GM18507 (cell line): Measurements from ENCODE around the gene CEP112.

ENCODE experiments used
- DNase-seq: peaks from one replicate; pipeline ENCODE4 v3.0.0; 2011; ENCODE audit warnings: low read depth; ENCODE audit not compliant: insufficient read length; ENCODE audit errors: extremely low spot score
- FAIRE-seq: peaks from 2 replicates; lab custom pipeline; 2011; peaks lifted over from hg19 to GRCh38; lab: Jason Lieb, UNC

Gene CEP112

DNA sequence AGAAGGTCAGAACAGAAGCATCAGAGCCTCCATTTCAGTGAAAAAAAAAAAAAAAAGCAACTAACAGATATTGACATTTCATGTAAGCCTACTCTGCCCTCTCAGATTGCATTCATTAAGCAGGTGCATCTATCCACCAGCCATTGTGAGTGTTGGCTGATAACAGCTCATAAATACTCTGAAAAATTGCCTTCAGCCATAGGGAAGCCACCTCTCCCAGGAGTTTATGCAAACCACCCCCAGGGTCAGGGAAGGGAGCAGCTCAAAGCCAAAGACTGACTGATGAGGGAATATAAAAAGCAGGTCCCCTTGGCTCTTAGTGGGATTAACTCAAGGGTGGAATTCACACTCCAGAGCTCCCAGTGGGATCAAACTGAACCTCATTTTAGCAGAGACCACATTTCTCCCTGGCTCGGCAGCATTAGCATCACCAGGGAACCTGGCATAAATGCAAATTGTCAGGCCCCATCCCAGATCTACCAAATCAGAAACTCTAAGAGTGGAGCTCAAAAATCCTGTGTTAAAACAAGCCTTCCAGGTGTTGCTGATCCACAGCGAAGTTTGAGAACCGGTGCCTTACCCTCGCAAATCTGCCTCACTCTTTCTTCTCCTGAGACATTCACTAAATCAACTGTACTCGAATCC is 23.1 kb upstream of the CEP112 start:
- FAIRE-seq (no peak), DNase-seq (no peak)

DNA sequence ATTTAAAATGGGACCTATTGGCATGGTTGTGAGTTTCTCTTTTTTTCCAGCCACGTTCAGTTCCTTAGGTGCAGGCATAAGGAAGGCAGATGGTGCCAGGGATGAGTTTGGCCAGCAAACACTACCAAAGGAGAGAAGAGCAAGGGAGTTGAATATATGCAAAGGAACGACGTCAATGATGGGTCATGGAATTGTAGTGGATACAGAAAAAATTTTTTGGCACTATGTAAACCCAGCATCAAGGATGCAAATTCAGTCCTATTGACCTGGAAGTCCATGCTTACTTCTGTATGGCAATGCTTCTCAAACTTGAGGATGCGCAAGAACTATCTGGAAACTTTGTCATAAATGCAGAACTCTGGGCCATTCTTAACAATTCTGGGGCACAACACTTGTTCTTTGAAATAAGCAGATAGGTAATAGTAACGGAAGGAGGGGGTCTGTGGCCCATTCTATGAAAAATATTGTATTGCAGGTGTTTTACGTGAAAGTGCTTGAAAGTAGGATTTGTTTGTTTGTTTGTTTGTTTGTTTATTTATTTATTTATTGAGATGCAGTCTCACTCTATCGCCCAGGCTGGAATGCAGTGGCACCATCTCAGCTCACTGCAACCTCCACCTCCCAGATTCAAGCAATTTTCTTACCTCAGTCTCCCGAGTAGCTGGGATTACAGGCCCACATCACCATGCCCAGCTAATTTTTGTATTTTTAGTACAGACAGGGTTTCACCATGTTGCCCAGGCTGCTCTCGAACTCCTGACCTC is 19.3 kb upstream of the CEP112 start:
- no peak for DNase-seq
- no peak for FAIRE-seq

DNA sequence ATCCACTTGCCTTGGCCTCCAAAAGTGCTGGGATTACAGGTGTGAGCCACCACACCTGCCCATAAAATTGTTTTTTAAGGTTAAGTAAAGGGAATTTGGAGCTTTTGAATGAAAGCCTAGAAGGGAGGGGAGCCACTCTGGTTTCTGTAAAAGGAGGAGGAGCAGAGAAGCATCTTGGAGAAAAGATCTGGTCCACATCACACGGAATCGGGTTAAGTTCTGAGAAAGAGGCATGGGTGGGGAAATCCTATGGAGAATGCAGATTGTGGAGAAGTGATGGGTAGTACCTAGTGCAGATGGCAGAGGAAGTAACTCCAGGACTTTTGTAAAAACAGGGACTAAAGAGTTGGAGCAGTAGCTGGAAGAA is 18.3 kb upstream of the CEP112 start:
- DNase-seq (no peak), FAIRE-seq (no peak)

DNA sequence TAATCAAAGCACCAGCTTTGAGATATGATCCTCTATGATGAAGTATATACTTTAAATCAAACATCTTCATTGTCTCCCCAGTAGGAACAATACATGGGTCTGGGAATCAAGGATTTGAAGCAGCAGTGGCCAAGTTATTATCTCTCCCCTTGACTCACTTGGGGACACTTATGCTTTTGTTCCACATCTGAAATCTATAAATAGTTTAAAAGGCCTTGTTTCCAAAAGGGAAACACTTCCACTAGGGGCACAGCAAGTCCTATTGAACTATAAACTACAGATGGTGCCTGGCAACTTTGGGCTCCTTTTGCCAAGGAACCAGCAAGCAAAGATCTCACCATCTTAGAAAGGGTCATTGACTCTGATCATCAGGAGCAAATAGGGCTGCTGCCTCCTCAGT is 16.0 kb upstream of the CEP112 start:
- DNase-seq (no peak), FAIRE-seq (no peak)

DNA sequence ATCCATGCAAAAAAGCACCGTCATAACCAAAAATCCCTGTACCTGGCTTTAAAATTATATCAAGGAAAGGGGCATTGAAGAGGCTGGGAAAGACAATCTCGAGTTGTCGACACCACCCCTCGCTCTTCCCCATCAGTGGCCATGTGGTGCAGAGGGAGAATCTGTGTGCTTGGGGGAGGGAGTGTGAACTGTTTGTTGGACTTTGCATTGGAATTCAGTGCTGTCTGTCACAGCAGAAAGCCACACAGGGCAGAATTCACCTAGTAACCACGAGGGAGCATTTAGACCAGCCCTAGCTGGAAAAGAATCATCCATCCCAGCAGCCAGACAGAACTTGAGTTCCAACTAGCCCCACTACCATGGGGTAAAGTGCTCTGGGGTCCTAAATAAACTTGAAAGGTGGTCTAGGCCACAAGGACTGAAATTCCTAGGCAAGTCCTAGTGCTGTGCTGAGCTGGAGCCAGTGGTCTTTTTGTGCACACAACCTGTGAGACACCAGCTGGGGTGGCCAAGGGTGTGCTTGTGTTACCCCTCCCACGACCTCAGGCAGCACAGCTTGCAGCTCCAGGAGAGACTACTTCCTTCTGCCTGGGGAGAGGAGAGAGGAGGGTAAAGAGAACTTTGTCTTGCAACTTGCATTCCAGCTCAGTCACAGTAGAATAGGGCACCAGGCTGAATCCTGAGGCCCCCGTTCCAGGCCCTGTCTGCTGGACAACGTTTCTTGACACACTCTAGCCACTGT is 11.5 kb upstream of the CEP112 start:
- FAIRE-seq (no peak), DNase-seq (no peak)

DNA sequence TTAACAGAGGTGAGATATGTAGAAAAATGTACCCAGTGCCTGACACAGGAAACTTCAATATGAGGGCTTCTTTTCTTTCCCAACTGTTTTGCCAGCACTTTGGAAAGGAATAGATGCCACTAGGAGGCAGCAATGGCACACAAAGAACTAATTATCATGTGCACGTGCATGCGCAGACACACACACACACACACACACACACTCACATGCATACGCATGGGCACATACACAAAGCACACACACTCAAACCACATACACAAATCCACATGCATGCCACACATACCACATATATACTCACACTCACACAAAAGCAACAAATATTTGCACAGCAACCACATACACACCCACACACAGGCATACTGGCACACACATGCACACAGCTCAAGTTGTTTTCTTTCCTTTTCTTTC is 8.8 kb upstream of the CEP112 start:
- DNase-seq = no peak
- no peak for FAIRE-seq

DNA sequence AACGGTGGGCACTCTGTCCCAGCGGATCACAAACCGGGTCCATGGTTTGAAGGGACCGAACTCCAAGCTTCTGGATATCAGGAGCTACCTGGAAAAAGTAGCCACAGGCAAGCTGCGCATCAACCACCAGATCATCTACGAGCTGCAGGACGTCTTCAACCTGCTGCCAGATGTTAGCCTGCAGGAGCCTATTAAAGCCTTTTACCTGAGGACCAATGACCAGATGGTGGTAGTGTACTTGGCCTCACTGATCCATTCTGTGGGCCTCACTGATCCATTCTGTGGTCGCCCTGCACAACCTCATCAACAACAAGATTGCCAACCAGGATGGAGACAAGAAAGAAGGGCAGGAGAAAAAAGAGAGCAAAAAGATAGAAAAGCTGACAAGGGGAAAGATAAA is 6.3 kb upstream of the CEP112 start:
- FAIRE-seq (no peak), DNase-seq (no peak)

DNA sequence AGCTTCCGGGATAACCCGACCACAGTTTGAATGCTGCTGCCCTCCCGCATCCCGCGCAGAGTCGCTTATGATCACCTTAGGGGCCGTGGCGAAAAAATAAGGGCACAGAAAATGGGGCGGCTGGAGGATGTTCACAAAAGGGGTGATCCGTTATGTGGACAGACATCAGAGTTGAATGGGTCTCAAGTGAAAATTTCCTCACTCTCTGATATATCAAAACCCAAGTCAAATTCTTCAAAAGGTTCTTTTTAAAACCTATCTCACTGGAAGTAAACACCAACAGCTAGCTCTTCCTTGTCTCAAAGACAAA is 400 bp upstream of the CEP112 start:
- FAIRE-seq = no peak
- DNase-seq = no peak

DNA sequence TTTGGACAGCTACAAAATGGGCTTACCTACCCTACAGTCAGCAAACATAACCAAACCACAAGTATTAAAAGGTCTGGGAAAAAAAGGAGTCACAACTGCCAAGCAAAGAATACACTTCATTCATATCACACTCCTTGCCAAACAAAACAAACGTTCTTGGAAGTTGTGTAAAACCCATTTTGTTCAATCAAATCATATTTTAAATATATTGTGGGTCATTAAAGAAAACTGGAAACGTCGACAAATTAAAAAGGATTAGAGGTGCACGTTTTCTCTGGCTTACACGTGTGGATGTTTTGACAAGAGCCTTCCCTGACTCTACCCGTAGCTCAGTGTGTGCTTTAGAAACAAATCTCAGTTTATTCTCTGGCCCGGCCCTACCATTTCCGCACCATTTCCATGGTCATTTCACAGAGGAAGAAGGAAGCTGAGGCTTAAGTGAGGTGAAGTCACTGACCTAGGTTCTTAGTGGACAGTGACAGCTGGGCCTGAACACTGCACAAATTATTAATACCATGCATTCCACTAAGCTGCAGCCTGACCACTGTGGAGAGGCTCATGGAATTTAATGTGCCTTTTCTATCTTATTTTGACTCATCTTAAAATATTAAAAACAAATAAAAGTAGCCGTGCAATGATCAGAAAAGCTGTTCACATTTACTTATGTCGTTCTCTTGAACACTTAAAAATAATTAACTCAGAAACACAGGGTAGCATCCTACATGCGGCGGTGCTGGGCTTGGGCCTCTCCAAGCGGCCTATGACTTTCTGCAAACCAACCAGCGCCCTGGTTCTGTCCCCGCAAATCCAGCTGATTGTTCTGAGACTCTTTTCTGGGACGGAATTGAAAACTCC is 968 bp downstream of the CEP112 start:
- no peak for DNase-seq

DNA sequence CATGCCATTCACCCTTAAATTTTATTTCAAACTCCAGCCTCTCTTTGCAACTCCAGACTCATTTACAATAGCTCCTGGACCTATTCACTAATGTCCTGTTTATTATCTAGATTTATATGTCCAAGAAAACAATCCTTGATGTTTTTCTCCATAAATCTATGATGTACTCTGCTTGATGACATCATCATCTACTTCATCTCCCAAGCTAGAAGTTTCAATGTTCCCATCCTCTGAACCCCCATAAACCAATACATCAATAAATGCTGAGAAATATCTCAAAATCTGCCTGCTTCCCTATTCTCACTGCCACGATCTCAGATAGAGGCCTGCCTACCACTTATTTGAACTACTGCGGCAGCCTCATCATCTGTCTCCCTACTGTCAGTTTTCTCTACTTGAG is 4.2 kb downstream of the CEP112 start:
- no peak for FAIRE-seq

More for the DNA sequence above, 968 bp downstream of the CEP112 start:
- FAIRE-seq = no peak

DNA sequence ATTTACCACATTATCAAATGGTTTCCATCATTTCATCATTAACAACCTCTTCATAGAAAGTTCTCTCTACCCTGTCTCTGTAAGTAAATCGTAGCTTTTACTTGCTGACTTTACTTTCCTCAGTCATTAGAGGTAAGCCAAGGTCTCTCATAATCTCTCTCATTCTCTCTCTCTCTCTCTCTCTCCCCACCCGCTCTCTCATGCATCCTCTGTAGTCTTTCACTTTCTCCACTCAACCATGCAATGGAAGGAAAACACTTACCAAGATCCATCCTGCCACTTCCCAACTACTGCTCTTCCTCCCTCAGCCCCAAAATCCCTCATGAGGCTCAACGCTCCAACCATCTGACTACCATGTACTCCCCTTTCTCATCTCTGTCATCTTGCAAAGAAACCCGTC is 6.1 kb downstream of the CEP112 start:
- FAIRE-seq (no peak), DNase-seq (no peak)

More for the DNA sequence above, 4.2 kb downstream of the CEP112 start:
- no peak for DNase-seq

DNA sequence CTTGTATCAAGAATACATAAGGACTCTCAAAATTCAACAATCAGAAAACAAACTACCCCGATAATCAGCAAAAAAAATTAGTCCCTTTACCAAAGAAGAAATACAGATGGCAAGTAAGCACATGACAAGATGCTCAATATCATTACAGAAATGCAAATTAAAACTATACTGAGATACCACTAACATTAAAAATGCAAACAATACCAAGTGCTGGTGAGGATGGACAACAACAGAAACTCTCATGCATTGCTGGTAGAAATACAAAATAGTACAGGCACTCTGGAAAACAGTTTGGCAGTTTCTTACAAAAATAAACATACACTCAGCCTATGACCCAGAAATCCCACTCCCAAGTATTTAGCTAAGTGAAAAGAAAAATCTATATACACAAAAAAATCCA is 7.5 kb downstream of the CEP112 start:
- no peak for FAIRE-seq

DNA sequence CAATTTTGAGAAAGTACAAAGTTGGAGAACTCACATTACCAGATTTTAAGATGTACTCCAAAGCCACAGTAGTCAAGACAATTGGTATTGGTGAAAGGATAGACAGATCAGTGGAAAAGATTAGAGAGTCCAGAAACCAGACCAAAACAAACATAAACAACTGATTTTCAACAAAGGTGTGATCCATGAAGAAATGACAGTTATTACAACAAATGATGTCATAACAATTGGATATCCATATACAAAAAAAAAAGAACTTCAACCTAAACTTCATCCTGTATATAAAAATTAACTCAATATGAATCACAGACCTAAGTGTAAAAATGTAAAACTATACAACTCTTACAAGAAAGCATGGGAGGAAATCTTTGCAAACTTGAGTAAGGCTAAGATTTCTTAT is 8.4 kb downstream of the CEP112 start:
- FAIRE-seq = no peak
- no peak for DNase-seq

More for the DNA sequence above, 7.5 kb downstream of the CEP112 start:
- DNase-seq = no peak

DNA sequence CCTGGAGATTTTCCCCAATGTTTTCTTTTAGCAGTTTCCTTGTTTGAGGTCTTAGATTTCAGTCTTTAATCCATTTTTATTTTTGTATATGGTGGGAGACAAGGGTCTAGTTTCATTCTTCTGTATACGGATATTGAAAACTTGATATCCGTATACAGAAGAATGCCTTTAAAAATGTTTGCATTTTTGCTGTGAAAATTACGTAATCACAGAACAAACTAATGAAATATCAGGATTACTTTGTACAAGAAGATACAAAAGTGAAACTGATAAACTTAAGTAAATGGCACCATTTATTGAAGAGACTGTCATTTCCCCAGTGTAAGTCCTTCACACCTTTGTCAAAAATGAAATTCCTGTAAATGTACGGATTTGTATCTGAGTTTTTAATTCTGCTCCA is 13.3 kb downstream of the CEP112 start:
- DNase-seq = no peak
- FAIRE-seq = no peak

DNA sequence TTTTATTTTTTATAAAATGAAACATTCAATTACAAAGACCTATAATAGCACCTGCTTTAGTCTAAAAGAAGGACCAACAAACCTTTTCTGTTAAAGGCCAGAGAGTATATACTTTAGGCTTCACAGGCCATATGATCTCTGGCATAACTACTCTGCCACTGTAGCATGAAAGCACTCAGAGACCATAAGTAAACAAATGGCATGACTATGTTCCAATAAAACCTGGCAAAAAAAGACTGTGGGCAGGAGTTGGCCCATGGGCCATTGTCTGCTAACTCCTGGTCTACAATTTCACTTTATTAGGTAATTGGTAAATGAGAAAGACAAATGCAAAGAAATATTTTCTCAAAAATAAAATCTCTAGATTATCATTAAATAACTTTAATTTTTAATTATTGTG is 14.9 kb downstream of the CEP112 start:
- FAIRE-seq (no peak), DNase-seq (no peak)

DNA sequence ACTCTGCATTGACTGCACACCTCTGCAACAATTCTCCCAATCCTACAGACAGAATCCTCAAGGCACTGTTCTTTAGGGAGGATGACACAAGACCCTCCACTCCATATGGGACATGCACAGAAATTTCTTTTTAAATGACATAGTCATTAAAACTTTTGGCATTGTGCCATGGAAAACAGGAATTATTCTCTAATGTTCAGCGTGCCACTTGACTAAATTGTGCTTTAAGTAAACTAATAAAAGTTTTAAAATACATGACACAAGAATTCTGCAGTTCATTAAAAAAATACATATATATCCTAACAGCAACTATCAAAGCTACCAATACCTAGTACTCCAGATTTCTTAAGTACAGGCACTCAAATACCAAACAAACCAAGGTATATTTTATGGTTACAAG is 16.0 kb downstream of the CEP112 start:
- FAIRE-seq = no peak
- no peak for DNase-seq

DNA sequence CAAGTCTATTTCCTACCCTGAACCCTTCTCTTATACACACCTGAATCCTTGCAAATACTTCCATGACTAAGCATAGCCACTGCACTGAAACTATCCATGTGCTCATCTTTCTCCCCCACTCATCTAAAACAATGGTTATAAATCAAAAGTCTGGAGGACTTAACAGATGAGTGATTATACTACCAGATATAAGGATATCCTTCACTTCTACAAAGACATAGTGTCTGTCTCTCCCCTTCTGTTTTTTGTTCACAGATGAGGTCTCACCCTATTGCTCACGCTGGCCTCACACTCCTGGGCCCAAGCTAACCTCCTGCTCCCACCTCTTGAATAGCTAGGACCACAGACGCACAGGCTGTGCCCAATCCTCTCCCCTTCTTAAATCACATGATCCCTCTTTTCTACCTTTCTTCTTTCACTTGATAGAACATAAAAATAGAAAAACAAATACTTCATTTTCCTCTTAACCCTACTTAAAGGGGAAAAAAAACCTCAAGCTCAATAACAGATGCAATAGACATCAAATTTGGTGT is 19.2 kb downstream of the CEP112 start:
- DNase-seq (no peak), FAIRE-seq (no peak)

DNA sequence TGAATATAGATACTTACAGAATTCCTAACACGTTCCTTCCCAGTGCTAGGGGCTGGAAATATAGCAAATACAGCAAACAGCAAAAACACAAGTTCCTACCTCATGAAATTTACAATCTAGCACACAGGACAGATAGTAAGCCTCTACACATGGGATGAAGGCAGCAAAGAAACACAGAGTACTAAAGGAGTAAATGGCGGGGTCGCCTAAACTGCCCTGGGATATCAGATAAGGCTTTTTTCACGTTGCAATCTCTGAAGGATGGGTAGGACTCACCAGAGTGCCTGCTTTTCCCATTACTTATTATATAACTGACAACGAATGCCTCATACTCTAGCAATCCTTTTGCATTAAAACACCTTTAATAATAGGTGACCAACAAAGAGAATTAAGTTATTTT is 19.8 kb downstream of the CEP112 start:
- FAIRE-seq (no peak), DNase-seq (no peak)

DNA sequence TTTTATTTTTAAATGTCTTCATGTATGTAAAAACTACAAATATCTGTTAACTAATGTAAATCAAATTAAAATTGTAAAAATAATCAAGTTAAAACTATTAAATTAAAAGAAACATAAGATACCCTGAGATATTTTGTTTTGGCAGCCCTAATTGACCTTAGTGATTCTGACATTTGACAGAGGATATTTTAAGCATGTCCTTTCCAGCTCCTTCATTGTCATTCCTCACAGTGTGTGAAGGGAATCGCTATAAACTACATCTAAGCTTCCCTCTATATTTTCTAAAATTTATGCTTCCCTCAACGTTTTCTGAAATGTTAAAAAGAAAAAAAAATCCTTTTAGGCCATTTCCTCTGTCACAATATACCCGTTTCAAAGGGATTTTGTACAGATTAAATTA is 20.2 kb downstream of the CEP112 start:
- no peak for FAIRE-seq
- DNase-seq = no peak

DNA sequence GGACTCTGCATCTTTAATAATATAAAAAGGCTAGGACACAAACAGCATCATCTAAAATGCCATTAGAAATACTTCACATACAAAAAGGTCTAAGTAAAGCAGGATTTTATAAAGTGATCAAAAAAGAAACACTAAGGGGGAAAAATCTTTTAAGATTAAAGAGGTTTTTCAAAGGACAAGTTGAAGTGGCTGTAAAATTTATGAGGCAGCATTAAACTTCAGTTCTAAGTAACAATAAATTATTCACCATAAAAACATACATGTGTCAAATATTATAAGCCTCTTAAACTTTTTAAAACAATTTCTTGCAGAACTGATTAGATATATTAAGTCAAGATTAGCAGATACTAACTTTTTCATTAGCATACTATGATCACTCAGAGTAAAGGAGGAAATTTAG is 20.8 kb downstream of the CEP112 start:
- DNase-seq = no peak
- no peak for FAIRE-seq
